ENCODE measurements around the gene TRPM3. TPM values are rescaled to one million over a fixed set of nuclear protein-coding genes. Genes with fewer than 3 reads are reported as not detected.

TRPM3 gene
- total and polyA plus RNA-seq, 9 of the 15 experiments (the other 6 are each of a cell fraction or from before 2014, with no cell fraction given), result 0.04 TPM; not detected in 8

GRCh38 chr9:70485273-70485858 lies 636.1 kb downstream of the TRPM3 start (continued):
- TF ChIP-seq STAT6 (CRISPR knock-in tag; IDR thresholded peaks at IDR 0.05) (no peak), MGA (IDR thresholded peaks at IDR 0.05) (peak; percentile 43; the same call in 1 of the 2 replicates), FIP1L1 (IDR thresholded peaks at IDR 0.05; ENCODE audit: low read depth, low read length, poor library complexity, severe bottlenecking) (no peak), RBFOX2 (IDR thresholded peaks at IDR 0.05; ENCODE audit: low read depth, low read length) (peak; percentile 31; the same call in 1 of the 2 replicates), NCOA1 (IDR thresholded peaks at IDR 0.05; ENCODE audit: low read depth) (peak; percentile 96), OTX1 (CRISPR knock-in tag; IDR thresholded peaks at IDR 0.05) (0 out of 2 replicates have a peak, but pooled peaks have one; percentile 43), MCM7 (IDR thresholded peaks at IDR 0.05) (no peak), ZNF639 (CRISPR knock-in tag; conservative IDR thresholded peaks at IDR 0.05 in 1 of 2, IDR thresholded peaks at IDR 0.05 in 1 of 2) (peak in 1 of 2 experiments; percentile 72; a peak in 1 of 4 replicates), MAZ (CRISPR knock-in tag; conservative IDR thresholded peaks at IDR 0.05 in 1 of 2, IDR thresholded peaks at IDR 0.05 in 1 of 2) (peak; percentile 63 to 76), ZFP30 (CRISPR knock-in tag; IDR thresholded peaks at IDR 0.05; ENCODE audit: borderline replicate concordance) (no peak), POLR2A (conservative IDR thresholded peaks at IDR 0.05) (peak; percentile 66), DPF2 (IDR thresholded peaks at IDR 0.05) (peak; percentile 98)

Data from K562 (cell line).